HG03196 (cell line): ENCODE measurements around the gene RABEPK.
"Not testable (repeated sequence)": the region's sequence is repeated elsewhere in the genome, so short reads cannot be mapped to it uniquely, and the experiment has no call there.

Experiments
- ATAC-seq: cut with Tn5 transposase; IDR thresholded peaks from one replicate; pipeline ENCODE4 v1.9.1; 2021; ENCODE audit not compliant: unreplicated experiment

RABEPK gene

DNA sequence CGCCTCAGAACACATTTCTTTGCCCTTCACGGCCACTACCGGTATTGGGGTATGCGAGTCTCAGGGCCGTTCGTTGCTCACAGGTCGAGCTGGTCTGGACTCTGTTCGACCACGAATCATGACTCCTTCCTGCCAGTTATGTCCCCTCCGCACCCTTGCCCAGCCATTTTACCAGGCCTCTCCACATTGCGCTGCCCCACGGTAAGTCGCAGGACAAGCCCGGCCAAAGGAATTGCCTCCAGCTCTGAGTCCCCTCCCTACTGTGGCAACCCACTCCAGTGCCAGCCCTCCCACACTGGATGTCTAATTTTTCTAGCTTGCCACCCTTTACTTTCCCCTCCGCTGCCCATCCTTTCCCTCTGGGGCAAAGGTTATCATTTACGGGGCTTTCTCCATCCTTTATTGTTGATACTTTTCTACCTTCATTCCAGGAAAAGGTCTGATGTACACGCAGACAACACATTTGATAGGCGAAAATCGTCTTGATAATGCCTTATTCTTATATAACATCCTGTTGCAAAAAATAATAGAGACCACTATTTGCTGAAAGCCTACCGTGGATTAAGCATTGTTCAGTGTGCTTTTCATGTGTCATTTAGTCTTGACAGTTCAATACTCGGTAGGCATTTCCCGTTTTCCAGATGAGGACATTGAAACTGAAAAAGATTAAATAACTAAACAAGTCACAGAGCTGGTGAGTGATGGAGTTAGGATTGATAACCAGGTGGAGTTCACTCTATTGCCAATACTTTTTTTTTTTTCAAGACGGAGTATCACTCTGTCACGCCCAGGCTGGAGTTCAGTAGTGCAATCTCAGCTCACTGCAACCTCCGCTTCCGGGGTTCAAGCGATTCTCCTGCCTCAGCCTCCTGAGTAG lies 41.8 kb downstream of the RABEPK start:
- ATAC-seq = peak; percentile 7

DNA sequence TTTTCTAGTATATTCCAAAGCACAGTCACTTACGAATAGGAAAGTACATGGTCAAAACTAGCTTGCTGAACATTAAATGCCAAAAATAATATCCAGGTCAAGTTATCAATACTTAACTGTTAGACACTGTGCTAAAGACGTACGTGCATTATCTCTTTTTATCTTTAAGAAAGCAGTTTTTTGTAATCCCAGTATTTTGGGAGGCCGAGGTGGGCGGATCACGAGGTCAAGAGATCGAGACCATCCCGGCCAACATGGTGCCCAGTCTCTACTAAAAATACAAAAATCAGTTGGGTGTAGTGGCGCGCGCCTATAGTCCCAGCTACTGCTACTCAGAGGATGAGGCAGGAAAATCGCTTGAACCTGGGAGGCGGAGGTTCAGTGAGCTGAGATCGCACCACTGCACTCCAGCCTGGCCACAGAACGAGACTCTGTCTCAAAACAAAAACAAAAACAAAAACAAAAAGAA lies 43.5 kb downstream of the RABEPK start:
- no peak for ATAC-seq

DNA sequence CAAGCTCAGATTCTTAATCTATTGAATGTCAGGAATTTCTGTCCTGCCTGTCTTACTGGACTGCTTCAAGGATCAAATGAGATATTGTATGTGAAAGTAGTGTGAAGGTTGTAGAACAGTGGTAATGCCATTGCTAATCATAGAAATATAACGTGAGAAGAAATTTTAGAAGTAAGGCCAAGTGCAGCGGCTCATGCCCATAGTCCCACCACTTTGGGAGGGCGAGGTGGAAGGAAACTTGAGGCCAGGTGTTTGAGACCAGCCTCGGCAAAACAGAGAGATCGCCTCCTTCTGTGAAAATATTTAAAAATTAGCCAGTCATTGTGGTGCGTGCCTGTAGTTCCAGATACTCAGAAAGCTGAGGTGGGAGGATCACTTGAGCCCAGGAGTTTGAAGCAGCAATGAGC lies 45.9 kb downstream of the RABEPK start:
- no peak for ATAC-seq

DNA sequence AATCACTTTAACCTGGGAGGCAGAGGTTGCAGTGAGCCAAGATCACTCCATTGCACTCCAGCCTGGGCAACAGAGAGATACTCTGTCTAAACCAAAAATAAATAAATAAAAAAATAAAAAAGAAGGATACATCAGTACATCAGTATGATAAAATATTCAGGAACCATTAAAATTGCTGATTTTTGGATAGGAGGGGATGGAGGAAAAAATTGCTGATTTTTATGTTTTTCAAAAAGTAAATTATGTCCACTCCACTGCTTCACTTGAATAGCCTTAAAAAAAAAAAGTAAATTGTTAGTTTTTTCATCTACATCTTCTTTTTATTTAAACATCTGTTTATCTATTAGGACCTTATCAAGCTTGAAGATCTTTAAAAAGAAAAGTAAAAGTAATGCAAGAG lies 53.9 kb downstream of the RABEPK start:
- ATAC-seq = no peak

DNA sequence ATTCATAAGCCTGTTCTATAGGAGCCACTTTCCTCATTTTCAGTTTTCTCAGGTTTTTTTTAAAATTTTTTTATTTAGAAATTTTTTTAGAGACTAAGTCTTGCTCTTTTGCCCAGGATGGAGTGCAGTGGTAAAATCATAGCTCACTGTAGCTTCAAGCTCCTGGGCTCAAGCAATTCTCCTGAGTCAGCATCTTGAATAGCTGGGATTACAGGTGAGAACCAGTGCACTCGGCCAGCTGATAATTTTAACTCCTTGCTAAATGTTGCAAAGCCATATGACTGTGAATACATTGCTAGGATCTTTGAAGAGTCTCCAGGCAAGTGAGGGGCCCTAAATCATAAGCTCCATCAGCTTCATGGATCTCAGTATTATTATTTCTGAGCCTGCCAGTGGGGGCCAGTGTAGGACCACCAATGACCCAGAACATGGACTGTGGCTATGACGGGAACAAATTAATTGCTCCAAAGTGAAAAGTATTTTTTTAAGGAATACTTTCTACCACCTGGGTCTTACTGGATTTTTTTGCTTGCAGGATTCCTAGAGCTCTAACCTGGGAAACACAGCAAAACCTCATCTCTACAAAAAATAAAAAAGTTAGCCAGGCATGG lies 55.5 kb downstream of the RABEPK start:
- ATAC-seq = no peak

DNA sequence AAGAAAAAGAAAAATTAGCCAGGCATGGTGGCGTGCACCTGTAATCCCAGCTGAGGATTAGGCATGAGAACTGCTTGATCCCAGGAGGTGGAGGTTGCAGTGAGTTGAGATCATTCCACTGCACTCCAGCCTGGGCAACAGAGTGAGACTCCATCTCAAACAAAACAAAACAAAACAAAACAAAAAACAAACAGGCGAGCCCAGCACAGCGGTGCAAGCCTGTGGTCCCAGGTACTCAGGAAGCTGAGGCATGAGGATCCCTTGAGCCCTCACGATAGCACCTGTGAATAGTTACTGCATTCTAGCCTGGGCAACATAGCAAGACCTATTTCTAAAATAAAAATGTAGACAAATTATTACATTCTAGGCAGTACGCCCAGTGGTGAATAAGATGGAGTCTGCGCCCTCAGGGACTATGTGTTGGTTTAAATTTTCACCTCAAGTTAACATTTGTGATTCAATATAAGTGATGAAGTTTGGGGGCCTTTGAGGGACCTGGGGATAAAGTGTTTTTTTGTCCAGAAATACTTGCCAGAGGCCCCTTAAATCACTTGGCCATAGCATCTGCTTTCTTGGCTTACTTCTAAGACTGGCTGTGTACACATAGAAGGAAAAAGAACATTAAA lies 57.9 kb downstream of the RABEPK start:
- no peak for ATAC-seq

DNA sequence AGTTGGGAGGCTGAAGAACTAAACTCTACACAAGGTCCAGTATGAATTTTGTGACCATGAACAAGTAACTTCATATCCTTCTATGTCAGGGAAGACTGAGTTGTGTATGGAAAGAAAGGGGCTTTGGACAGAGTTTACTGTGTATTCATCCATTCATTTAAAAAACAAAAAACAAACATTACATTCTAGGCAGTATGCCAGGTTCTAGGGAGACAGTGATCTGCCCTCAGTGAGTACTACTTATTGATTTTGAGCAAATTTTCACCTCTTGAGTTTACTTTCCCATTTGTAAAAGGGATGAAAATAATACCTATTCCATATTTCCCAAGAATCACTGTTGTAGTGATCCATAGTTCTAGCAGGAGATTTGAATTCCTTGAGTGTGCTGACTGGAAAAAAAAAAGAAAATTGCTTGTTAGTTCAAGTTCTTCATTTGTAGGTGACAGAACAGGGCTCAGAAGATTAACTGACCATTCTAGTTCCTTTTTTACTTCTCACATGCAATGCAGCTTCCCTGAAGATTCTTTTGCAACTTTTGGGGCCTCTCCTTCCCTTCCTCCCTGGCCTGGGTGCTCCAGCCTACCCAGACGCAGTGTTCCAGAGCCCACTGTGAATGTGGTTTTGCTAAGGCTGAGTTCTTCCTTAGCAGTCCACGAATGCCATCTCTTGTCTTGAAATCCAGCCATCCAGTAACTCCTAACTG lies 58.6 kb downstream of the RABEPK start:
- no peak for ATAC-seq

DNA sequence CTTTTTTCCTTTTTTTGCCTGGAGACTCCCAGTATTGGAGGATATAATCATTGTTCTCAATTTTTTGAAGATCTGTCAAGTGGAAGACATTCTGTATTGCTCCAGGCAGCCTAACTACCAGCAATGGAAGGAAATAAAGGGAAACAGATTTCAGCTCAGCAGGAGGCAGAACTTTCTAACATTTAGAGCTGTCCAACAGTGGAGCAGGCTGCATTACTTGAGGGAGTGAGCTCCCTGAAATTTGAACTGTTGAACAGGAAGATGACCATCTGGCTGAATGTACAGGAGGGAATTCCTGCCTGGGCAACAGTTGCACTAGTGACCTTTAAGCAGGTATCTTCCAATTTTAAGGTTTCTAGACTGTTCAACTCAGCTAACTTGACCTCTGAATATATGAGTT lies 60.2 kb downstream of the RABEPK start:
- no peak for ATAC-seq

DNA sequence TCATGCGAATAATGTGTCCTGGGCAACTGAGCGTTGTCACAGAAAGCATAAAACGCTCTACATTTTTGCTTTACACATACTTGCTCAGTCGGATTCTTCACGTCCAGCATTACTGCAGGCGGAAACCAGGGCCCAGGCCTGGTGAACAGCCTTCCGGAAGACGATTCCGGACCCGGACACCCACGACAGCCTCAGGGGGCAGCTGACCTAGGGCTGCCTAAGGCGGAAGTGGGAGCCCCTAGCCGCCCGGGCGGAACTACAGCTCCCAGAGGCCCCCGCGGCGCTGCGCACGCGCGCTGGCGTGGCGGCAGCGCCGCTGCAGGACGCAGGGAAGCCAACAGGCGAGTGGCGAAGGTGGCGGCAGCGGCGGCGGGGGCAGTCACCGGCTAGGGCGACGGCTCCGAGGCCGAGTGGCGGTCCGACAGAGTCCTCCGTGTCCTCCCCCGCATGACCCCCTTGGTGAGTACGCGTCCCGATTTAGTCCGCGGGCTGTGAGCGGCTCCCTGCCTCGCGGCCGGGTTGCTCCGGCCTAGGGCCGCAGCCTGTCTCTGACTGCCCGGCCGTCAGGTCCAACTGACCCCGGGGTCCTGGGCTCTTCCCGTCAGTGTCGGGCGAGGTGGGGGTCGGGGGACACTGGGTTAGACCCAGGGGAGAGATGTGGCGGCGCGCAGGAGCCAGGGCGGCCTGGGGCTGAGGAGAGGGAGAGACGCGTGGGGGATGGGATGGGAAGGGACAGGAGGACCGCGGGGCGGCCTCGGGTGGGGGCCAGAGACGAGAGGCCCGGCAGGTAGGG lies 61.4 kb downstream of the RABEPK start, which contains the start of gene GAPVD1:
Gene GAPVD1, plus strand, starts transcription at position 326 of the 793 bp plus-strand sequence. CDS start 37,096 bp downstream, outside the sequence.
- peak; percentile 90 for ATAC-seq

DNA sequence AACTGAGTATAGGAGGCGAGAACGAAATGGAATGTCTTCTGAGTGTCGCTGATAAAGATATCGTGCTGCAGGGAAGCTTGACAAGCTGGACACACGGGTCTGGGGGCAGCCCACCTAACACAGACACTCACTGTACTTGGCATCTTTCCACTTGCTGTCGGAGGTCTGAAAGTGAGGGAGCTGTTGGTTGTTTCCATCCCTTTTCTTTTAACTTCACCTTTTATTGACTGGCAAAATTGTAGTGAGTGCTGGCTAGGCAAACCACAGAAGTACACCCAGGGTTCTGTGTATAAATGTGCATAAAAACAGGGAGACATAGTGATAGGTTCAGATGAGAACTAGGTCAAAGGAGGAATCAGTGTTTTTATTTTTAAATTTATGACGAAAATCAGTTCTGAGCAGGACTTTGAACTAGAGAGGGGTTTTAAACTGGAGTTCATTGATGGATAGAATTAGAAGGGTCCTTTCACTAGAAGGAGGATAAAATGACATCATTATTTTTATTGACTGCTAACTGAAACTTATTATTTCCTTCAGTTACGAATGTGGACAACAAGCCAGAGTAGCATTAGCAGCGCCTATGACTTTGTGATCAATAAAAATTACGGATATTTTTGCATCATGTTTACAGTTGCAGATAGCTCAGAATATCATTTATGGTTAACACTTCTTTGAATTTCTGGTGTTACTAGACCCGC lies 62.1 kb downstream of the RABEPK start:
- ATAC-seq = no peak

DNA sequence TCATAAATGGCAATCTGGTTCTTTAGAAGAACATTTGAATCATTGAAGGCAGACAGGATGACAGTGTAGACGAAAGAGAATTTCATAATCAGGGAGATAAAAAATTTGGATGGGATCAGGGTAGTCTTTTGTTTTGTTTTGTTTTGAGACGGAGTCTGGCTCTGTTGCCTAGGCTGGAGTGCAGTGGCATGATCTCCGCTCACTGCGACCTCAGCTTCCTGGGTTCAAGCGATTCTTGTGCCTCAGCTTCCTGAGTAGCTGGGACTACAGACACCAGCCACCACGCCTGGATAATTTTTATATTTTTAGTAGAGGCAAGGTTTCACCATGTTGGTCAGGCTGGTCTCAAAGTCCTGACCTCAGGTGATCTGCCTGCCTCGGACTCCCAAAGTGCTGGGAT lies 63.7 kb downstream of the RABEPK start:
- ATAC-seq = not testable (repeated sequence)

DNA sequence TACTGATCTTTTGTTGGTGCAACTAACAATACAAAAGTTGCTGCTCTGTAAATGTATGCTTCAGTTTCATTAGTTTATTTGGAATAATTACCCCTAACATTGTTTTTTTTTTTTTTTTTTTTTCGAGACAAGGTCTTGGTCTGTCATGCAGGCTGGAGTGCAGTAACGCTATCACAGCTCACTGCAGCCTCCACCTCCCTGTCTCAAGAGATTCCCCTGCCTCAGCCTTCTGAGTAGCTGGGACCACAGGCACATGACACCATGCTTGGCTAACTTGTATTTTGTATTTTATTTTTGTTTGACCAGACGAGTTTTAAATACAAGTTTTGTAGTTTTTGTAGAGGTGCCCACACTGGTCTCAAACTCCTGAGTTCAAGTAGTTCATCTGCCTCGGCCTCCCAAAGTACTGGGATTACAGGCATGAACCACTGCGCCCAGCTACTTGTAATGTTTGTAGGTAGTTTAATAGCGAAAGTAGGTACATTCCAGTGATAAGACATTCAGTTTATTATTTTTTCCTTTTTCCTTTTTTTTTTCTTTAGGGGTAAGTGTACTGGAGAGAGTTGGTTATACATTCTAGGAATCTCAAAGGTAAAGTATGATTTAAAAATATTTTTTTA lies 68.2 kb downstream of the RABEPK start:
- ATAC-seq = no peak

DNA sequence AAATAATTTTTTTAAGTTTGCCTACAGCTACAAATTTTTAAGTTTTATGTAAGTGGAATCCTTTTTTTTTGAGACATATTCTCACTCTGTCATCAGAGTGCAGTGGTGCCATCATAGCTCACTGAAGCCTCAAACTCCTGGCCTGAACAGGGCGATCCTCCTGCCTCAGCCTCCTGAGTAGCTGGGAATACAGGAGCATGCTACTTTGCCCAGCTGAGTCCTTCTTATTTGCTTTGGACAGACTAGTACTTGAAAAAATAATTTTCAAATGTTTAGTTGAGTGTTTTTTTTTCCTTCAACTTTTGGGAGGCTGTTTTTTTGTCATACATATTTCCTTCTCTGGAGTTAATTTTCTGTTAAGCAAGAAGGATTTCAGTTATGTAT lies 68.7 kb downstream of the RABEPK start:
- ATAC-seq = no peak

DNA sequence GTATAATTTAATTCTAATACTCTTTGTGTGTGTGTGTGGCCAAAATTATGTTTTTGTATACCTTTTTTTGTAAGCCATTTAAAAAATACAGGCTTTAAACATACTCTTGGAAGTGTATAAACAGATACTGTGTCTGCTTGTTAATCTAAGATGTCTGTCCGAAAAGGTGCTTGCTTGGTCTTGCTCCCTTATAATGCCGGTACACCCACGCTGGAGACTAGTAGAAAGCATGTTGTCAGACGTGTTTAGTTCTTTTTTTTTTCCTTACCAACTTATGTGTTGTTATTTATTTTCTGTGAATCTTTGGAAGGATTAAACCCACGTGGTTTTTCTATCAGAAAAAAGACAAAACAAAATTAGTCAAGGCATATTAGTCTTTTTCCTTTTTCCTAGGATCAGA lies 70.7 kb downstream of the RABEPK start:
- no peak for ATAC-seq

DNA sequence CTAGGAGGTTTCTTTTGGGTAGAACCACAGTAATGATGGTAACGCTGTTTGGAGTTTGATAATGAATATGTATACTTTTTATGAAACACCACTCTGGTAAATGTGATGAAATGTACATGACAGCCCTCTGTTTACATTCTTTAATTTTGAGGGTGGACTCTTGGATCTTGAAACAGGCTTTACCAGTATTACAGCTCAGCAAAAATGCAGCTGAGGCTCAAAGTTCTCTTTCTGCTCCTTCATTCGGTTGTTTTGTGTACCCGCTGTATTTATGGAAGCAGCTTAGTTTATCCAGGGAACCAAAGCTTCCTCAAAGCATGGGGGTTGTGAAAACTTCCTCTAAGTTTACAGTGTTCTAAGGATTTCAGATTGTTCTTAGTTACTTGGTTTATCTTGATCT lies 72.4 kb downstream of the RABEPK start:
- ATAC-seq = no peak

DNA sequence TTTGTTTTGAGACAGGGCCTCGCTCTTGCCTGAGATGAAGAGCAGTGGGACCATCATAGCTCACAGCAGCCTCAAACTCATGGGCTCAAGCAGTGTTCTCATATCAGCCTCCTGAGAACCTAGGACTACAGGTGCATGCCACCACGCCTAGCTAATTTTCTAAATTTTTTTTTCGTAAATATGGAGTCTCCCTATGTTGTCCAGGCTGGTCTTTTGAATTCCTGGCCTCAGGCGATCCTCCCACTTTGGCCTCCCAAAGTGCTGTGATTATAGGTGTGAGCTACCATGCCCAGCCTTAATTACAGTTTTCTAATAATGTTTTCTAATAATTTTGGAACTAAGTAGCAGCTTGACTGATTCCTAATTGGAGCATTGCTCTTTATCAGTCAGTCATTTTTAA lies 76.4 kb downstream of the RABEPK start:
- ATAC-seq = no peak

DNA sequence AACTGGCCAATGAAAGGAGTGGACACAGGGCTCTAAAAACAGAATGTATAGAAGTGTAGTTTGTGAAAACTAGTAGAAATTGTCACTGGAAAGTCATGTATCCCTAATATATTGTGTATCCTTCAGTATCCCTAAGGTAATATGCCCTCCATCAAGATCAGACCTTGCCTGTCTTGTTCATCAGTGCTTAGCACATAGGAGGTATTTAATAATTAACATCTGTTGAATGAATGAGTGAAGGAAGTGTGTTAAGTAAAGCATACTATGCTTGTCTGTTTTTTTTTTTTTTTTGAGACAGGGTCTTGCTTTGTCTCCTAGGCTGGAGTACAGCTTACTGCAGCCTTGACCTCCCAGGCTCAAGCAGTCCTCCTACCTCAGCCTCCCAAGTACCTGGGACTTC lies 77.1 kb downstream of the RABEPK start:
- ATAC-seq = no peak

DNA sequence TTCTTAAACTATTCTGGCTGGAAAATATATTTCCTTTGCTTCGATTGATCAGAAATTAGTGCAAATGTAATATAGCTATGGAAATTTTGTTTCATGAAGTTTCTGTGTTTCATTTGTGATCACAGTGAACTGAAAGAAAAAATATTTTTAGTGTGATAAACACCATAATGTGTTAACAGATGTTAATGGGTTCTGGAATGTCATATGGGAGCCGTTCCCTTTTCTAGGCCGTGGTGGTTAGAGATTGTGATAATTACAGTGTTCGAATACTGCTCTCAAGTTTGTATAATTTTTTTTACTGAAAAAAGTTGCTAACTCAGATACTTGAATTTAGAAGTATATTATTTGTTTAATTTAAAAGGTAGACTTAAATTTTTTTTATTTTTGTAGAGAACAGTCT lies 80.6 kb downstream of the RABEPK start:
- no peak for ATAC-seq
